Activated gamma-delta T cell treated with Interleukin-2 at 50 U/mL for 16 hours (primary cell): Measurements from ENCODE around the gene FHOD1.

ENCODE experiments used
- DNase-seq: peaks from one replicate; pipeline ENCODE4 v3.0.0-alpha.2; 2020

The FHOD1 gene

GRCh38 chr16:67206838-67207248, 40.4 kb downstream of the FHOD1 start:
- DNase-seq, result no peak

GRCh38 chr16:67206129-67206837, 41.0 kb downstream of the FHOD1 start:
- no peak for DNase-seq

GRCh38 chr16:67204076-67204475, 43.2 kb downstream of the FHOD1 start:
- DNase-seq, result no peak

GRCh38 chr16:67202956-67203493, 44.3 kb downstream of the FHOD1 start:
- DNase-seq, result no peak

GRCh38 chr16:67202426-67202825, 44.9 kb downstream of the FHOD1 start:
- no peak for DNase-seq

- DNase-seq, result no peak
Observed at GRCh38 chr16:67201411-67202345, 45.6 kb downstream of the FHOD1 start.

- no peak for DNase-seq
Observed at GRCh38 chr16:67200491-67200890, 46.8 kb downstream of the FHOD1 start.

GRCh38 chr16:67199808-67200198, 47.5 kb downstream of the FHOD1 start:
- DNase-seq, result no peak

- no peak for DNase-seq
Observed at GRCh38 chr16:67199011-67199807, 48.1 kb downstream of the FHOD1 start, which contains the start of gene ELMO3. TSS of gene ELMO3 (plus strand) at chr16:67199131. CDS start at chr16:67199327, 196 bp downstream.

GRCh38 chr16:67198238-67198734, 49.0 kb downstream of the FHOD1 start:
- DNase-seq, result no peak

- no peak for DNase-seq
Observed at GRCh38 chr16:67197704-67198103, 49.6 kb downstream of the FHOD1 start.

- DNase-seq, result no peak
Observed at GRCh38 chr16:67196881-67197280, 50.4 kb downstream of the FHOD1 start.

- no peak for DNase-seq
Observed at GRCh38 chr16:67195676-67196075, 51.6 kb downstream of the FHOD1 start.

GRCh38 chr16:67194260-67194659, 53.0 kb downstream of the FHOD1 start:
- no peak for DNase-seq

GRCh38 chr16:67193536-67193935, 53.7 kb downstream of the FHOD1 start:
- DNase-seq, result no peak

- no peak for DNase-seq
Observed at GRCh38 chr16:67192781-67193361, 54.4 kb downstream of the FHOD1 start.

- DNase-seq, result peak; percentile 84
Observed at GRCh38 chr16:67191995-67192681, 55.1 kb downstream of the FHOD1 start, which contains the start of gene E2F4. TSS of gene E2F4 (plus strand) at chr16:67192155. CDS start at chr16:67192228, 73 bp downstream.

GRCh38 chr16:67191411-67191994, 55.8 kb downstream of the FHOD1 start:
- DNase-seq, result no peak

- no peak for DNase-seq
Observed at GRCh38 chr16:67190448-67191399, 56.6 kb downstream of the FHOD1 start.

GRCh38 chr16:67190041-67190440, 57.2 kb downstream of the FHOD1 start, which contains the start of gene EXOC3L1:
TSS of gene EXOC3L1 (minus strand) at chr16:67190136. CDS start at chr16:67189676, 460 bp downstream.
- DNase-seq, result no peak
